ENCODE results near the gene PDE1C.
A peak's percentile ranks its signal among the peaks of the same experiment; 100 is the strongest.

PDE1C gene

DNA sequence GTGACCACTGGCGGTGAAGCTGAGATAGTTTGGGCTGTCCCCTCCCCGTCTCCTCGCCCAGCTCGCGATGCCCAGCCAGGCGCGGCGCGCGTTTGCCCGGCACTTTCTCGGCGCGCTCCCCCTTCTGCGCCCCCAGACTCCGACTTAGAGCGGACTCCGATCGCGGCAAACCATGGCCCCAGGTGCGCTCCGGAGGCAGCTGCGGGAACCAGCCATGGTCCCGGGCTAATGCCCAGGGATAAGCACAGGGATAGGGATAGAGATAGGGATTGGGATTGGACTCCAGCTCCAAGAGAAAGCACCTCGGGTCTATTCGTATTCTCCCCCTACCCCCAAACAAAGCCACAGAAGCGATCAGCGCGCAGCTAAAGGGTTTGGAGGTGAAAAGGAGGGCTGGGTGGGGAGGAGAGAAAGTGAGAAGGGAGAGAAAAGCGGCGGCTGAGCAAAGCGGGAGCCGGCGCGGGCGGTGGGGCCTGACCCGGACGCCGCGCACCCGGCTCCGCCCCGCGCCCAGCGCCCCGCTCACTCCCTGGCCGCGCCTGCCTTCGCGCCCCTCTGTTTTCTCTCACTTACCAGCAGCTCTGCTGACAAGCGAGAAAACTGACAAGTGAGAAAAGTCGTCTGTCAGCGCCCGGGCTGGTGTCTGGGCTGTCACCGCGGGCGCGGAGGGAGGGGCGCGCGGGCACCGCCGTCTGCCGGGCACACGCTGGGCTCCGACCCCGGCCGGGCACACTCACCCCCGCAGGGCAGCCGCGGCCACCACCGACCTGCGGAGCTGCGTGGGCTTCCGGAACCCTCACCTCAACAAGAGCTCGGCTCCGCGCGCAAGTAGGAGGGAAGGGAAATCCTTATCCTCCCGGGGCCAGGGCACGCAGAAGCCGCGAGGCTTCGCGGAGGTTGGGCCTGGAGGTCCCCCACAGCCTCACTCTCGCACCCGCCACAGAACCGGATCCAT is at the start of gene PDE1C:
Gene PDE1C (minus strand): TSS at position 2 of the 955 bp plus-strand sequence.
- H3K27me3 ChIP-seq (ENCODE audit: insufficient read depth, low read depth, severe bottlenecking) = no peaks in the 10 kb centered on the region
- no peaks in the 10 kb centered on the region for H3K9me3 ChIP-seq (ENCODE audit: severe bottlenecking)
- no peaks in the 10 kb centered on the region for H3K36me3 ChIP-seq
- H3K27ac ChIP-seq = no peak within 1 kb of the TSS
- no peak for TF ChIP-seq CTCF (IDR thresholded peaks at IDR 0.05; ENCODE audit: low read depth, low read length)
- no peak within 1 kb of the TSS for H3K4me3 ChIP-seq (ENCODE audit: low read depth, low read length)
- DNase-seq = no peak

DNA sequence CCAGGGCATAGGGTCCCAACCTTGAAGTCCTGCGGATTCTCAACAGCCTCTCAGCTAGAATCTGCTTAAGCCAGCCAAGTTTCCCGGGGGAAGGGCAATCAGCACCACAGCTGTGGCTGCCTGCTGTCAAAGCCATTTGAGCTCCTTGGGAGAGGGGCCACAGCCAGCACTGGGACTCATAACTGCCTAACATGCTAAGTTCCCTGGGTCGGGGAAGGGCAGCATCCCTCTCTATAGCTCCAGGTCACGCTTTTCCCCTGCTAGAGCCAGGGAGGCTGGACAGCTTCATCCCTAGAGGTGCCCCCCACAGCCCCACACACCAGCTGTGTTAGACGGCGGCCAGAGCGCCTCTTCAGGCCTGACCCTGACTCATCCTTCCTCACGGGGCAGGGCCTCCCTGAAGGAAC is 49.6 kb upstream of the PDE1C start:
- no peaks in the 10 kb centered on the region for H3K36me3 ChIP-seq
- no peak for TF ChIP-seq CTCF (IDR thresholded peaks at IDR 0.05; ENCODE audit: low read depth, low read length)
- H3K27me3 ChIP-seq (ENCODE audit: insufficient read depth, low read depth, severe bottlenecking) = no peaks in the 10 kb centered on the region
- H3K27ac ChIP-seq = no peak overlapping the region
- H3K4me3 ChIP-seq (ENCODE audit: low read depth, low read length) = no peak overlapping the region
- no peaks in the 10 kb centered on the region for H3K9me3 ChIP-seq (ENCODE audit: severe bottlenecking)
- DNase-seq = peak; percentile 21

- H3K27ac ChIP-seq = no peak overlapping the region
- no peak for DNase-seq
- H3K27me3 ChIP-seq (ENCODE audit: insufficient read depth, low read depth, severe bottlenecking) = no peaks in the 10 kb centered on the region
- no peaks in the 10 kb centered on the region for H3K36me3 ChIP-seq
- TF ChIP-seq CTCF (IDR thresholded peaks at IDR 0.05; ENCODE audit: low read depth, low read length) = no peak
- H3K4me3 ChIP-seq (ENCODE audit: low read depth, low read length) = no peak overlapping the region
- H3K9me3 ChIP-seq (ENCODE audit: severe bottlenecking) = no peaks in the 10 kb centered on the region
Measured at GRCh38 chr7:32117837-32118236, 47.6 kb upstream of the PDE1C start.

GRCh38 chr7:32116436-32116835 is 46.2 kb upstream of the PDE1C start:
- no peak for DNase-seq
- no peak for TF ChIP-seq CTCF (IDR thresholded peaks at IDR 0.05; ENCODE audit: low read depth, low read length)
- no peaks in the 10 kb centered on the region for H3K36me3 ChIP-seq
- no peaks in the 10 kb centered on the region for H3K9me3 ChIP-seq (ENCODE audit: severe bottlenecking)
- no peak overlapping the region for H3K27ac ChIP-seq
- no peak overlapping the region for H3K4me3 ChIP-seq (ENCODE audit: low read depth, low read length)
- H3K27me3 ChIP-seq (ENCODE audit: insufficient read depth, low read depth, severe bottlenecking) = no peaks in the 10 kb centered on the region

- Histone ChIP-seq H3K27ac (no peak overlapping the region), H3K36me3 (no peaks in the 10 kb centered on the region; the same call in 1 of the 2 replicates), H3K27me3 (ENCODE audit: insufficient read depth, low read depth, severe bottlenecking) (no peaks in the 10 kb centered on the region), H3K9me3 (ENCODE audit: severe bottlenecking) (no peaks in the 10 kb centered on the region), H3K4me3 (ENCODE audit: low read depth, low read length) (no peak overlapping the region)
- DNase-seq = no peak
- TF ChIP-seq CTCF (IDR thresholded peaks at IDR 0.05; ENCODE audit: low read depth, low read length) = no peak
Measured at GRCh38 chr7:32115831-32116230, 45.6 kb upstream of the PDE1C start.

All from WERI-Rb-1 (cell line).